ENCODE results near the gene SERPINA6.
"Not testable (repeated sequence)": the region's sequence is repeated elsewhere in the genome, so short reads cannot be mapped to it uniquely, and the experiment has no call there.

SERPINA6 gene

DNA sequence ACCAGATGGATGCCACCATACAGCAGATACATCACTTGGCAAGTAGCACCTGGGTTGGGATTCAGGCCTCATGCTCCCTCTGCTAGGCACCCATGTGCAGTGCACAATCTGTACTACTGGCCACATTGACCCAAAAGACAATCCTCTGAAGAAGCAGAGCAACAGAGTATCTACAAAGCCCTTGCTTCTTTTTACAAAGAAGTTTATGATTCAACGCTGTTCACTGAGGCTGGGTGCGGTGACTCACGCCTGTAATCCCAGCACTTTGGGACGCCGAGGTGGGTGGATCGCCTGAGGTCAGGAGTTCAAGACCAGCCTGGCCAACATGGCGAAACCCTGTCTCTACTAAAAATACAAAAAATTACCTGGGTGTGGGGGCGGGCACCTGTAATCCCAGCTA is 31.1 kb upstream of the SERPINA6 start:
- DNase-seq, result not testable (repeated sequence)

DNA sequence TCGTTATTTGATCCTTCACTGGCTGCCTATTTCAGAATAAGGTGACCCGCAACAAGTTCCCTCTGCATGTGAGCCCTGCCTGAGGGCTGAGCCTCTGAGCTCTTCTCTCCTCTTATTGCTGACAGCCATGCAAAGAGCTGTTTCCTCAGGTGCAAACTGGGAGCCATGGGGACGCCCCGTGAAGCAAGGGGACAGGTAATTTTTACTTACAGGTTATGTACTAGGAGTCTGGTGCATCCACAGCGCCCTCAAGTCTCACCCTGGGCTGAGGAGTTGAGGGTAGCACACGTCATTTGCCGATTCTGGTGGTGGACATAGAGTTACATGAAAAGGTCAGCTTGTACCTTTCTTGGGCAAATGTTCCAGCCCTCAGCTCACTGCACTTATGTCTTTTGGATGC is 26.1 kb upstream of the SERPINA6 start:
- no peak for DNase-seq

DNA sequence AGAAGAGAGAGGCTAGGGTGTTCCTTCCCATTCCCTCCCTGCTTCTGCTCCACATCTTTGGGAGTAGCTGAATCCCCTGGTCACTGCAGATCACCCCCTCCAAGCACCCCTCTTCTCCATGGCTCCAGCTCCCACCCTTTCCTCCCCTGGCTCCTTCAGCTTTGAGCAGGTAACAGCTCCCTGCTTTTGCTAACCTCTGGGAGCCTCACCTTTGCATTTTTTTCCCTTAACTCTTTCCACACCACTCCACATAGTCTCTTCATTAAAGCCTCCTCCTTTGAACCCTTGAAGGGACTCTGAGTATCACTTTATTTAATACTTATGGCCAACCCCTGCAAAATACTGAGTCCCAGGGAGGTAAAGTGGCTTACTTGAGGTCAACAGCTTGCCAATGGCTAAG is 25.7 kb upstream of the SERPINA6 start:
- DNase-seq, result no peak

GRCh38 chr14:94346841-94347240 is 23.7 kb upstream of the SERPINA6 start:
- DNase-seq, result no peak

DNA sequence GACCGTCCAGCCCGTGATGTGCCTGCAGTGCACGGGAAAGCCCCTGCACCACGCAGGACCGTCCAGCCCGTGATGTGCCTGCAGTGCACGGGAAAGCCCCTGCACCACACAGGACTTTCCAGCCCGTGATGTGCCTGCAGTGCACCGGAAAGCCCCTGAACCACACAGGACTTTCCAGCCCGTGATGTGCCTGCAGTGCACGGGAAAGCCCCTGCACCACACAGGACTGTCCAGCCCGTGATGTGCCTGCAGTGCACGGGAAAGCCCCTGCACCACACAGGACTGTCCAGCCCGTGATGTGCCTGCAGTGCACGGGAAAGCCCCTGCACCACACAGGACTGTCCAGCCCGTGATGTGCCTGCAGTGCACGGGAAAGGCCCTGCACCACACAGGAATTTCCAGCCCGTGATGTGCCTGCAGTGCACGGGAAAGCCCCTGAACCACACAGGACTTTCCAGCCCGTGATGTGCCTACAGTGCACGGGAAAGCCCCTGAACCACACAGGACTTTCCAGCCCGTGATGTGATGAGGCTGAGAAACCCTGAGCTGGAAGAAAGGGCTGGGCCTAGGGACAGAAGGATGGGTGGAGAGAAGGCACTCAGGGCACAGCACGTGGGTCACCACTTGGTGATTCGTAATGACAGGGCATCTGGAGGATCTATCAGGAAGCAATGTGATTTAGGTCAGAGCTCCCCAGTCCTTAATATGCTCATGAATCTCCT is 23.1 kb upstream of the SERPINA6 start:
- not testable (repeated sequence) for DNase-seq

DNA sequence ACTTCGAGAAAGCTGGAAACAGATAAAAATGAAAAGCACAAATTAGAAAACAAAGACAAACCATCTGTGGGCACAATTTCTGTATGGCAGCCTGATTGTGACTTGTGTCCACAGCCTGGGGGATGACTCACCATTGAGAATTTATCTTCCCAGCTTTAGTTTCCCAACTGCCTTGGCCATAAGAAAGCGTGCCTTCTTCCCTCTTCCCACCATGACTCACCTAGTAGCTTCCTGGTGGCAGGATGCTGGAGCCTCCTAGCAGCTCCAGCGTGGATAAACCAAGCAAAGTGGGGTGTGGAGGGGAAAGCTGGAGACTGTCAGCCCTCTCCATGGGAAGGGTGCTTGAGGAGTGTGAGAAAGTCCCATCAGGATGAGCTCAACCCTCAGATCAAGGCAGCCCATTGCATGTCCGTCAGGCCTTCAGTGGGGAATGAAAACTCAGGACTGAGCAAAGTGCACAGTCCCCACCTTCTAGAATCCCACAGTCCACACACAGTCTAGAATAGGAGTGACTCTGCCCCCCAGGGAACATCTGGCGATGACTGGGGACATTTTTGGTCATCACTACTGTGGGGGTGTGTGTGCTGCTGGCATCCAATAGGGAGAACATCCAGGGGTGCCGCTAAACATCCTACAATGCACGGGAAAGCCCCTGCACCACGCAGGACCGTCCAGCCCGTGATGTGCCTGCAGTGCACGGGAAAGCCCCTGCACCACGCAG is 22.4 kb upstream of the SERPINA6 start:
- no peak for DNase-seq

- DNase-seq, result no peak
Measured at GRCh38 chr14:94344389-94344788, 21.3 kb upstream of the SERPINA6 start.

GRCh38 chr14:94343238-94344005 is 20.3 kb upstream of the SERPINA6 start:
- DNase-seq, result no peak

DNA sequence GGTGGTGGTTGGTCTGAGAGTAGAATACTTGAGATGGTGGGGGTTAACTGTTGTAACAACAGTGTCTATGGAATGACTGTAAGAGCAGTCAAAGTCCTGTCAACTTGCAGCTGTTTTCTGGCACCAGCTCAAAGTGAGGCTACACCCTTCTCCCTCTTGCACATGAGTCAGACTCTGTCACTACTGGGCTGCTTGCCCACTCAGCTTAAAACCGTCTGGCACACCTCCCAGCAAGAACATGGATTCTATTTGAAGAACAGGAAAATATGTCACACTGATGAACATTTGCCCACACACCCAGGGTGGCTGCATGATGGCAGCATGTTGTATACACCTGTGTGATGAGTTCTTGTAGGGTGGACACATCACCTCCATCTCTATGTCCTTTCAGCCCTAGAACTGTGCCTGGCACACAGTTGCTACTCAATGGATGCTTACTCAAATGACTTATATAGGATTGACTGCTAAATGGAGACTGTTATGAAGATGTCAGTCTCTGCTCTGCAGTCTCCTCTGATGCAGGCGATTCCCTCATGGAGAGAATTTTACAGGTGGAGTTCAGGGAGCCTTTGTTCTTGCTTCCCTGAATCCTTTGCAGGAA is 19.3 kb upstream of the SERPINA6 start:
- peak; percentile 93 for DNase-seq

- DNase-seq, result no peak
Measured at GRCh38 chr14:94341656-94342333, 18.7 kb upstream of the SERPINA6 start.

- DNase-seq, result no peak
Measured at GRCh38 chr14:94340533-94340932, 17.4 kb upstream of the SERPINA6 start.

DNA sequence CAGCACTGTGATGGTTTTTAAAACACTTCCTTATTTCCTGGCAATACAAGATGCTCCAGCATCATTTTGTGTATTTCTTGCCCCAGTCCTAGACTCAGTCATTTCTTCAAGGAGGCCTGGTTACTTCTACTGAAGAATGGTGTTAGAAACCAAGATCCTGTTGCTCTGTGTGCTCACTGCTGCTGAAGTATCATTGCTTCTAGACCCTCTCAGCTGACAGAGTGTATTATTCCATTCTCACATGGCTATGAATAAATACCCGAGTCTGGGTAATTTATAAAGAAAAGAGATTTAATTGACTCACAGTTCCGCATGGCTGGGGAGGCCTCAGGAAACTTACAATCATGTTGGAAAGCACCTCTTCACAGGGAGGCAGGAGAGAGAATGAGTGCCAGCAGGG is 14.9 kb upstream of the SERPINA6 start:
- DNase-seq, result no peak

GRCh38 chr14:94337274-94337673 is 14.1 kb upstream of the SERPINA6 start:
- DNase-seq, result no peak

GRCh38 chr14:94334872-94335271 is 11.7 kb upstream of the SERPINA6 start:
- DNase-seq, result no peak

- no peak for DNase-seq
Measured at GRCh38 chr14:94332587-94332986, 9.5 kb upstream of the SERPINA6 start.

DNA sequence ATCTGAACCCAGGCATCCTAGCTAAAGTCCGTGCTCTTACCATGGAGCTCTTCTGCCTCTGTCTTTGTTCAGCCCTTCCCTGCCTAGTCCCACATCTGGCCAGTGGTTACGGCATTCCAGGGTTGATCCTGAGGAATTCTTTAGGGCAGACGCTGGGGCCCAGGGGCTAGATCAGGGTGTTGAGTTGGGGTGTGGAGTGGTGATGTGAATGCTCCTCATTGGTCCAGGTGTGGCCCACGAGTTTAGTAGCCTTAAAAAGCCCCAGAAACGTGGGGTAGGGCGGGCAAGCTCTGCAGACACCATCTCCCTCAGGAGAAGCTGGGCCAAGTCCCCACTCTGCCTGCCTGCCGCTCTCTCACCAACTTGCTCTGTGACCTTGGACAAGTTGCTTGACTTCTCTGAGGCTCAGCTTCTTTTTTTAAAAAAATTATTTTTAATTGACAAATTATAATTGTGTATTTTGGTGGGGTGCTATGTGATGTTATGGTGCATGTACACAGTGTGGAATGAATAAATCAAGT is 9.0 kb upstream of the SERPINA6 start:
- DNase-seq, result no peak

DNA sequence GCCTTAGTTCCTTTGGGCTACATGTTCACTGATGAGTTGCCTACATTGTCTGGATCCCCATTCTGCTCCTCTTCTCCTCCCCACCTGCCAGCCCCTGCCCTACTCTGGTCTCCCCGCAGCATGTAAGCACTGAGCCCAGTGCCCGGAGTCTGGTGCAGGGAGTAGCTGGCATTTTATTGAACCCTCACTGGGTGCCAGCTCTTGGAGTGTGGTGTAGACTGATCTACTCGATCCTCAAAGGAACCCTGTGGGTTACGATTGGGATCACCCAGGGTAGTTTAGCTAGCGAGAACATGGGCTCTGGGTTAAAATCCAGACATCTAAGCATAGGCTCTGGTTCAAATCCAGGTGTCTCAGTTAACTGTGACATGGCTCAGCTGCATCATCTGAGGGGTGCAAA is 8.3 kb upstream of the SERPINA6 start:
- no peak for DNase-seq

DNA sequence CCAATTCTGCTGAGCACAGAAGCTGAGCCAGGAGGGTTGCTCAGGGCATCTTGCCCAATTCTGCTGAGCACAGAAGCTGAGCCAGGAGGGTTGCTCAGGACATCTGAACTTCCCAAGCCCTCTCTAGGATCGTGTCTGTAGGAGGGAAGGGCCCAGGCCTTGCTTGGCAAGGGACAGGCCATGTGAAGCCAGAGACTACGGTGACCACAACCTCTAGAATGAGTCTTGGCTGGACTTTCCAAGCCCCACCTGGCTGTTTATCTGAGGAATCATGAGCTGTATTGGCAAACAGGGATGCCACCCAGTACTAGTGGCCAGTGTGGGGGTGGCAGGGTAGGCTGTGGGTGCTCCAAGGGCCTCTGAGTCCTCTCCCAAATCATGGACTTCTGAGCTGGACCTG is 7.7 kb upstream of the SERPINA6 start:
- DNase-seq, result no peak

- no peak for DNase-seq
Measured at GRCh38 chr14:94330432-94330831, 7.3 kb upstream of the SERPINA6 start.

DNA sequence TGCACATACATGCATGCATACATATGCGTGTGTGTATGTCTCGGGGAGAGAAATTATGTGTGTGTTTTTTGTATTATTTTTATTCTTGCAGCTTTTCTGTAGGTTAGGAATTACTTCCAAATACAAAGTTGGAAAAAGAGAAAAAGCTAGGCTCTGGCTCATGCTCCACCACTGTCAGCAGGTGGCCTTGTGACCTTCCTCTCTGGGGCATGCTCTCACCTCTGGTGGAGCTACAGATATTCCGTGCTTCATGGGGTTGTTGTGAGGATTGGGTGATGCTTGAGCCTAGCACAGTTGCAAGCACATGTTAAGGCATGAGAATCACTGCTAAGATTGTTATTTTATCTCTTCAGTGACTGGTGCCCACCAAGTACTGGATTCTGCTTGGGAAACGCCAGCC is 6.7 kb upstream of the SERPINA6 start:
- DNase-seq, result no peak

DNA sequence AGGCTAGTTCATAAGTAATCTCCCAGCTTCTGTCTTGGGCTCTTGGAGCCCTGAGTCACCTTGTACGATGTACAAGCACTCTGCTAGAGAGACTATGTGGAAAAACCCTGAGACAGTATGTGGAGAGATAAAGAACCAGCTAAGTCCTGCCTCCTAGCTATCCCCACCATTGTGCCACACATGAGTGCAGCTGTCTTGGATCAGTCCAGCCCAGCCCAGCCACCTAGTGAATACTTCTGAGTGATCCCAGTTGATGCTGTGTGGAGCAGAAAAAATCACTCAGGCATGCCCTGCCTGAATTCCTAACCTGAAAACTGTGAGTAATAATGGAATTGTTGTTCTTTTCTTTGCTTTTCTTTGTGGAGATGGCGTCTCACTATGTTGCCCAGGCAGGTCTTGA is 5.1 kb upstream of the SERPINA6 start:
- no peak for DNase-seq

DNA sequence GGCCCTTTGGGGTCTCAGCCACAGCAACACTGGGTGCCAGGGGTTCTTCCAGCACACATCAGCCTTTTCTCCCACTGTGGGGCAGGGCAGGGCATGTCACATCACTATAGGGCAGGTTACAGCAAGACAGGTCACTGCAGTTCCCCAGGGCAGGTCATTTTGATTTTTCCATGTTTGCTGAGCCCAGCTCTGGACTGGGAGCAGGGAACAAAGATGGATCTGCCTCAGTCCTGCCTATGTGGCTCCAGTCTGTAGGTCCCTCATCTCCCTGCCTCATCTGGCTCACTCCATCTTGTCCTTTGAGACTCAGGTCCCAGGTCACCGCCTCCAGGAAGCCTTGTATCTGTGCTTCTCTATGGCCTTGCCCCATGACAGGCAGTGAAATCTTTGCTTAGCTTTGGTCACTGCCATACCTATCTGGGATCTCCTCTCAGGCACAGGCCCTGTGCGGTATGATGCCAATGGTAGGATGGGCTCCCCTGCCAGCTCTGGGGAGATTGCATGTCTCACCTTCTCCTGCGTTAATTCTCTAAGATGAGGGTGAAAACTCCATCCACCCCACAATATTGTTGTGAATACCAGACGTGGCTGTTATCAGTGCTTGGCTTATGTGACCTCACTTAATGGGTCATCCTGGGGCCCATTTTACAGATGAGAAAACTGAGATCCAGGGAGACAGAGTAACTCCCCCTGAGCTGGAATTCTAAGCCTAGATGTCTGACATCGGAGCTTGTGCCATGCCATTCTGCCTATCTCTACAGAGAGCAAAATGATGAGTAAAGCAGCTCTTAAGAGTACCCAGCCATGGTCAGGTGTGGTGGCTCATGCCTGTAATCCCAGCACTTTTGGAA is 1.5 kb downstream of the SERPINA6 start:
- no peak for DNase-seq

Data from femur (tissue), 1 donor.